T-helper 2 cell treated with Interferon-gamma antibody and Interleukin-4, amounts not matched to agents 5 μg/mL and 100 μg/mL, for 36 hours (primary cell): ENCODE measurements around the gene DCBLD1.
"Not testable (repeated sequence)": the region's sequence is repeated elsewhere in the genome, so short reads cannot be mapped to it uniquely, and the experiment has no call there.

Experiments
- DNase-seq: peaks from one replicate; pipeline ENCODE4 v3.0.0; 2021; ENCODE audit warnings: low spot score
- H3K27ac Mint-ChIP-seq: one replicate; pipeline ENCODE4 v1.8.0; 2021; ENCODE audit warnings: mild to moderate bottlenecking, mixed read lengths
- H3K27me3 Mint-ChIP-seq: one replicate; pipeline ENCODE4 v1.8.0; 2021; ENCODE audit warnings: low read depth, mixed read lengths
- H3K36me3 Mint-ChIP-seq: one replicate; pipeline ENCODE4 v1.8.0; 2021; ENCODE audit warnings: low read depth, mixed read lengths
- H3K4me1 Mint-ChIP-seq: one replicate; pipeline ENCODE4 v1.8.0; 2021; ENCODE audit warnings: low read depth, mixed read lengths
- H3K4me3 Mint-ChIP-seq: one replicate; pipeline ENCODE4 v1.8.0; 2022; ENCODE audit warnings: mild to moderate bottlenecking, moderate library complexity, mixed read lengths
- H3K9me3 Mint-ChIP-seq: one replicate; pipeline ENCODE4 v1.8.0; 2021; ENCODE audit warnings: mixed read lengths

The DCBLD1 gene

GRCh38 chr6:117512987-117513573, 30.6 kb downstream of the DCBLD1 start:
- no peak overlapping the region for H3K4me3 Mint-ChIP-seq

DNA sequence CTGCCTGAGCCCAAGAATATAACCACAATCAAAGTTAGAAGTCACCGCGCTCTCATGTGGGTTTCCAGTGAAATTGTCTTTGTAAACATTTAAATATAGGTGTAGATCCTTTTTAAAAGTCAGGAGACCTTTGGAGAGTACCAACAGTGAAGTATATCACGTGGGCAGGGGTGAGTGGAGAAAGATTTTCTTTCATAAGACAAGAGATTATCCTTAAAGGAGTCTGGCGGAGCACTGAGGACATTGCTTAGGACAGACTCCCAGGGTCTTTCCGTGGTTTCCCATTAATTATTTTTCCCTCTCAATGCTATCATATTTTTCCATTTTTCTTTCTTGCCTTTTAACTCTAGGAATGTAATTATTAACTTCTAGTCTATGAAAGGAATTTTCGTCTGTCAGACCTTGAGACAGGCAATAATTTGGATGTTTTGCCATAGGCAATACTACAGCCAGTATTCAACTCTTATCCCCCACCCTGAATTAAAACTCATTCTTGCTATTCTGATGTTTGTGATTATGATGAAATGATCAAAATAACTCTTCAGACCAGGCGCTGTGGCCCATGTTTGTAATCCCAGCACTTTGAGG, 31.4 kb downstream of the DCBLD1 start:
- Mint-ChIP-seq H3K27me3 (peaks cover 3% of the 10 kb centered on the region), H3K36me3 (no peaks in the 10 kb centered on the region), H3K27ac (no peak overlapping the region), H3K9me3 (no peaks in the 10 kb centered on the region), H3K4me3 (no peak overlapping the region), H3K4me1 (no peaks in the 10 kb centered on the region)
- DNase-seq = no peak

More at GRCh38 chr6:117512987-117513573, 30.6 kb downstream of the DCBLD1 start:
- H3K27me3 Mint-ChIP-seq = peaks cover 3% of the 10 kb centered on the region
- H3K9me3 Mint-ChIP-seq = no peaks in the 10 kb centered on the region
- no peak for DNase-seq
- H3K36me3 Mint-ChIP-seq = no peaks in the 10 kb centered on the region
- H3K27ac Mint-ChIP-seq = no peak overlapping the region
- no peaks in the 10 kb centered on the region for H3K4me1 Mint-ChIP-seq

GRCh38 chr6:117514655-117515054, 32.2 kb downstream of the DCBLD1 start:
- Mint-ChIP-seq H3K4me3 (no peak overlapping the region), H3K27me3 (peaks cover 3% of the 10 kb centered on the region), H3K36me3 (no peaks in the 10 kb centered on the region), H3K4me1 (no peaks in the 10 kb centered on the region), H3K27ac (no peak overlapping the region), H3K9me3 (no peaks in the 10 kb centered on the region)
- DNase-seq = no peak

GRCh38 chr6:117515326-117515725, 32.9 kb downstream of the DCBLD1 start:
- Mint-ChIP-seq H3K36me3 (no peaks in the 10 kb centered on the region), H3K9me3 (no peaks in the 10 kb centered on the region), H3K4me3 (no peak overlapping the region), H3K27me3 (peaks cover 3% of the 10 kb centered on the region), H3K4me1 (no peaks in the 10 kb centered on the region), H3K27ac (no peak overlapping the region)
- no peak for DNase-seq

- not testable (repeated sequence) for H3K4me1 Mint-ChIP-seq, DNase-seq, H3K36me3 Mint-ChIP-seq, H3K9me3 Mint-ChIP-seq, H3K27me3 Mint-ChIP-seq, H3K27ac Mint-ChIP-seq, H3K4me3 Mint-ChIP-seq
These were observed 35.5 kb downstream of the DCBLD1 start for GRCh38 chr6:117517995-117518394.

DNA sequence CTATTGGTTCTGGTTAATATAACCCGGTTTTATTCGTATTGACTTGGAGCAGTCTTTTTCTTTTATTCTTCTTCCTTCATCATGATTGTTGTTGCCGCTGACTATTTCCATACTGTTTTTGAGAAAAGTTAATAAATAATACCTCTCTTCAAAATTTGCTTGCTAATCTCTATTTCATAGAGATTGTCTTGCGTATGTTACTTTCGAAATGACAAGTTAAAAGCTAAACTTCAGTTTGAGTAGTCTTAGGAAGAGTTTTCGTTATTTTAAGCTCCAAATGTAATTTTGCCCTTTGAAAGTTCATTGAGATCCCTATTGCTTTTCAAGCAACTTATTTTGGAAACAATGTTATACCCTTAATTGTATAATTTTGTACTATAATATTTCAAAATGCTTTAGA, 36.4 kb downstream of the DCBLD1 start:
- Mint-ChIP-seq H3K36me3 (no peaks in the 10 kb centered on the region), H3K9me3 (no peaks in the 10 kb centered on the region), H3K27ac (no peak overlapping the region), H3K27me3 (no peaks in the 10 kb centered on the region), H3K4me3 (no peak overlapping the region), H3K4me1 (no peaks in the 10 kb centered on the region)
- DNase-seq = no peak

GRCh38 chr6:117520603-117521395, 38.3 kb downstream of the DCBLD1 start:
- Mint-ChIP-seq H3K36me3 (no peaks in the 10 kb centered on the region), H3K4me1 (no peaks in the 10 kb centered on the region), H3K4me3 (no peak overlapping the region), H3K9me3 (no peaks in the 10 kb centered on the region), H3K27me3 (no peaks in the 10 kb centered on the region), H3K27ac (no peak overlapping the region)
- DNase-seq = no peak

DNA sequence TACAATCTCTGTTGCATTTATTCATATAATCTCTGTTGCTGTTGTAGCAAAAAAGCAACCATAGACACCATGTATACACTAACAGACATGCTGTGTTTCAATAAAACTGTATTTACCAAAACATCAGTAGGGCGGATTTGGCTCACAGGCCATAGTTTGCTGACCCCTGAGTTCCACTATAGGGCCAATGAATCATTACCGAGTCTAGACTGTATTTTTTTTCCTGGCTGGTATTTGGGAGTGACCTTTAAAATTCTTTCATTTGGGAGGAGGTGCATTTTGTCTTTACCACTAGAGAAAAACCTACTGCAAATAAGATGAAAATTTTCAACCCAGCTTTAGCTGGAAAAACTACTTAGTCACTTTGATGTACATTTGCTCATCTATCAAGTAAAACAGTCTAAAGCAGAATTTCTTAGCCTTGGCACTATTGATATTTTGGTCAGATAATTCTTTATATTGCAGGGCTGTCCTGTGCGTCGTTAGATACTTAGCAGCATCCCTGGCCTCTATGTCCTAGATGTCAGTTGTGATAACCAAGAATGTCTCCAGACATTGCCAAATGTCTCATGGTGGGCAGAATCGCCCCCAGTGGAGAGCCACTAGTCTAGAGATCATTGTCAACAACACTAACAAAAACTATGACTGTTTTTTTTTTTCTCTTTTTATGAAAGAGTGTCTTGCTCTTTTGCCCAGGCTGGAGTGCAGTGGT, 39.5 kb downstream of the DCBLD1 start:
- no peak for DNase-seq
- Mint-ChIP-seq H3K4me1 (no peaks in the 10 kb centered on the region), H3K27ac (no peak overlapping the region), H3K36me3 (no peaks in the 10 kb centered on the region), H3K27me3 (no peaks in the 10 kb centered on the region), H3K4me3 (no peak overlapping the region), H3K9me3 (no peaks in the 10 kb centered on the region)

- DNase-seq = no peak
- Mint-ChIP-seq H3K9me3 (no peaks in the 10 kb centered on the region), H3K4me1 (no peaks in the 10 kb centered on the region), H3K4me3 (no peak overlapping the region), H3K27me3 (no peaks in the 10 kb centered on the region), H3K36me3 (no peaks in the 10 kb centered on the region), H3K27ac (no peak overlapping the region)
These were observed 43.1 kb downstream of the DCBLD1 start for GRCh38 chr6:117525607-117526006.

DNA sequence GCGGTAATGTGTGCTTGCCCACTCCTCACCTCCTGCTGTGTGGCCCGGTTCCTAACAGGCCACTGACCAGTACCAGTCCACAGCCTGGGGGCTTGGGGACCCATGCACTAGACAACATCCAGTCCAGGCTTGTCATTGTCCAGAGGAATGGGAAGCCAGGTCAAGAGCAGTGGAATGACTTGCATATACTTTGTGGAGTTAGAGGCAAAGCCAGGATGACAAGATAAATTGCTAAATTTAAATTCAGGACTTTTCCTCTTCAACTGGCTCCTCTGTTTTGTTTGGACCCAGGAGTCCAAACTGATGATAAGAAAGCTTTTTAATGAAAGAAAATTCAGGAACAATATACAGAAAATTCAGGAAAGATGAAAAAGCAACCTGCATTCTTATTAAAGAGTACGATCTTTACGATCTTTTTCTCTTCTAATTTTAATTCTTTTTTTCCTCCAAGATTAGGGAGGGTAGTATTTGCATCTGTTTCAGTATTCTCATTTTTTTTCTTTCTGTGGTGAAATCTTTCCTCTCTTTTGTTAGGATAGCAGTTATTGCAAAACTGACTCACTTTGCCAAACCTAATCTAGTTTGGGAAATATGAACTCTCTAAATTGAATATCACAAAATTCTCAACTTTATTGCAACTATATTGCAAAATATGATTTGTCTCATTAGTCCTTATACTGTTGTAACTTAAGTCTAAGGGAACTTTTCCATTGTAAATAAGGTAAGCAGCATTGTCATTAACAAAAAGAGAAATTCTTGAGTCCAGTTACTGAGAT, 48.2 kb downstream of the DCBLD1 start:
- no peaks in the 10 kb centered on the region for H3K4me1 Mint-ChIP-seq
- DNase-seq = no peak
- no peaks in the 10 kb centered on the region for H3K9me3 Mint-ChIP-seq
- H3K27ac Mint-ChIP-seq = no peak overlapping the region
- H3K27me3 Mint-ChIP-seq = no peaks in the 10 kb centered on the region
- H3K36me3 Mint-ChIP-seq = no peaks in the 10 kb centered on the region
- no peak overlapping the region for H3K4me3 Mint-ChIP-seq

DNA sequence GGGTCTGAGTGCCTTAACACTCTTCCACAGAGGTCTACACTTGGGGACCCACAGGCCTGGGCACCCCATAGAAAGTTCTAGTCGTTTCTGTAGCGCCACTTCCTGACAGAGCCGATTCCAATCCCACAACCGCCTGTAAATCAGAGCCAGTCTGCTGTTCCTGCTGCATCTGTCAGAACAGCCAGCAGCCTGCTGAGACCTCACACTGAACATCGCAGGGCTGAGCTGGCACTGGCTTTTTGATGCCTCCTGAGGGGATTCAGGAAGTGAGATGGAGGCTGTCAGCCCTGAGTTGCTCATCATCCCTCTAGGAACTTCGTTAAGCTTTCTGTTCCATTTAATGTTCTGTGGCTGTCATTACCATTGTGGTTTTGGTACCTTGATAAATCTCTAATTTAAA, 48.9 kb downstream of the DCBLD1 start:
- Mint-ChIP-seq H3K4me1 (no peaks in the 10 kb centered on the region), H3K27ac (no peak overlapping the region), H3K9me3 (no peaks in the 10 kb centered on the region), H3K36me3 (no peaks in the 10 kb centered on the region), H3K4me3 (no peak overlapping the region), H3K27me3 (no peaks in the 10 kb centered on the region)
- DNase-seq = no peak

DNA sequence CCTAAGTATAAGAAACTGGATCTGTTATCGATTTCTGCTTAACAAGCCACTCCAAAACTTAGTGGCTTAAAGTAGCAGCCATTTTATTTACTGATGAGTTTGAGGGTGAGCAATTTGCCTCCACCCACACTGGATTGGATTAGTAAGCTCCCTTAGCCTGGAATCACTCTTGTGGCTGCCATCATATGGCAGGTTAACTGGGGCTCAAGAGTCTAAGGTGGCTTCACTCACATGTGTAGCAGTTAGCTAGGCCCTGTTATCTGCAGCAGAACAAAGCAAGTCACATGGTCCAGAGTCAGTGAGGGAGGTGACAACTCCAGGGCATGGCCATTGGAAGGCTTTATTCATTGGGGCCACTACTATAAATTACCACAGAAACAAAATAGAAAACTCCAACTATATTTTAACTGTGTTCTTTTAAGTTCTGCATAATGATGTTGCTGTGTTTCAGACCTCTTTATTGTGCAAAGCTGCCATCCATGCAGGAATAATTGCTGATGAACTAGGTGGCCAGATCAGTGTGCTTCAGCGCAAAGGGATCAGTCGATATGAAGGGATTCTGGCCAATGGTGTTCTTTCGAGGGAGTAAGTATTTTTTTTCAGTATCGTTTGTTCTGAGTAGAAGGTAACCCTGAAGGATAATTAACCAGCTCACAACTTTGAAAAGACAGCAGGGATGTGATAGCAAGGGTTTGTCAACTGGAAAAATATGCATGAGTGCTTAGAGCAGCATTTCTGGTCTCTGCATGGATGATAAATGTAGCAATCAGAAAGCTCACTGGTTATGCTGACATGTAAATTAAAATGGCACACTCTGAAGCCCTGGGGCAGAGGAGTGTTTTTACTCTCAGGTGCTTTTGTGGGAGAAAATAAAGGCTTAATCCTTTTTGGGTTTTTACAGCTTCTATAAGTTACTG, 49.6 kb downstream of the DCBLD1 start:
- DNase-seq = no peak
- Mint-ChIP-seq H3K27ac (no peak overlapping the region), H3K27me3 (no peaks in the 10 kb centered on the region), H3K4me3 (no peak overlapping the region), H3K9me3 (no peaks in the 10 kb centered on the region), H3K36me3 (no peaks in the 10 kb centered on the region), H3K4me1 (no peaks in the 10 kb centered on the region)

DNA sequence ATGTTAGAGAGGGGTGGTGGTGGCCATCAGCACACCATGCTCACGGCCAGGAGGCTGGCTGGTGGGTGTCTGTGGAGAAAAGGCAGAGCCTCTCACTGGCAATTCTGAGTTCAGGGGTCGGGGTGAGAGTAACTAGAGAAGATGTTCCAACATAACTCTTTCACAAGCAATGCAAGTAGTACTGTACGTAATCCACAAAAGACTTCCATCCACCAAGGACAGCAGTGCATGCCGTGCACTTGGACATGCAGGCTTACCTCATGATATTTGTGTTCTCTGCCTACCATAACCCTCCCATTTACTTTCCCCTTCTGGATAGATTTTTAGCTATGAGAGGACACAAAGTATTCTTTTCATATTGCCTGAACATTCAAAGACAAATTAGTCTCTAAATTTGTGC, 51.3 kb downstream of the DCBLD1 start:
- Mint-ChIP-seq H3K9me3 (no peaks in the 10 kb centered on the region), H3K4me1 (no peaks in the 10 kb centered on the region), H3K27ac (no peak overlapping the region), H3K36me3 (peaks cover under 1% of the 10 kb centered on the region), H3K27me3 (no peaks in the 10 kb centered on the region), H3K4me3 (no peak overlapping the region)
- DNase-seq = no peak
